GM18951 (cell line): ENCODE results near the gene MTNR1A.

Experiments
- POLR2A ChIP-seq: IDR thresholded peaks from 4 replicates; pipeline ENCODE4 v1.6.1; 2011; ENCODE audit warnings: mild to moderate bottlenecking; ENCODE audit not compliant: insufficient read length, insufficient read depth; ENCODE audit errors: extremely low read depth
- in situ Hi-C: fragments of 300-500 bp; cut with MboI; formaldehyde crosslinking; loops from one replicate; pipeline ENCODE4 v1.12.0; 2022; ENCODE audit warnings: low sequenced_read_pairs, mixed read lengths, inconsistent platforms; ENCODE audit not compliant: unreplicated experiment

The MTNR1A gene

DNA sequence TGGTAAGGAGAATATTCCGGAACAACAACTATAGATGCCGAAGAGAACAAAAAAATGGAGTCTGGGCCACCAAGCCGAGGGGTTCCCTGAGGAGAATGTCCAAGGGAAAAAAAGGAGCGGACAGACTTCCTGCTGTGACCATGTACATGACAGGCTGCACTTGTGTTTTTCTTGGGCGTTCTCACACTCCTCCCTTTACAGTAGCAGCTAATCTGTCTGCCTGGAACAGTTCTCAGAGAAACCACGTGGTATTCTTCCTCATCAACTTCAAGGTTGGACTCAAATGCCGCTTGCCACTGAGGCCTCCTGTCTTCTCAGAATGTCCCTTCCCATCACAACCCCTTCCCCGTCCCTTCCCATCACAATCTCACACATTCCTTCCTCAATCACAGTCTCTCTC lies 30.8 kb upstream of the MTNR1A start:
- TF ChIP-seq POLR2A: no peak
- in situ Hi-C loops: loop anchor here (10.0 kb wide), 1 partner anchor 291 kb away; no protein-coding TSS in a partner anchor

DNA sequence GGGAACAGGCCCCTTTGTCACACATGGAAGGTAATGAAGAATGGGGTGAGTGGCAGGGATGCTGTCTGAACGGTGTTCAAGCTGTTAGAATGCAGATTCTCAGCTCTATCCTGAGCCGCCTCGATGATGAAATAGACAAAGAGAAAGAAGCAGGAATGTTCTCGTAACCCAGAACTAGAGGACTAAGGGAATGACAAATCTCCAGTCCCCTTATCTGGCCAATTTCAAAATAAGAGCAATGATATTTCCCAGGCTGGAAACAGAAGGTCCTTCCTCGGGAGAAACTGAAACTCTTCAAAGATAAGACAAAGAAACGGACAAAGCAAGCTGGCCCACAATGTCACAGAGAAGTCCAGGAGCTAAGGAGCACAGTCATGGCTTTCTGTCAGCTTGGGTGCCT lies 29.5 kb upstream of the MTNR1A start:
- in situ Hi-C loops: loop anchor here (10.0 kb wide), 1 partner anchor 290 kb away; no protein-coding TSS in a partner anchor
- no peak for TF ChIP-seq POLR2A

DNA sequence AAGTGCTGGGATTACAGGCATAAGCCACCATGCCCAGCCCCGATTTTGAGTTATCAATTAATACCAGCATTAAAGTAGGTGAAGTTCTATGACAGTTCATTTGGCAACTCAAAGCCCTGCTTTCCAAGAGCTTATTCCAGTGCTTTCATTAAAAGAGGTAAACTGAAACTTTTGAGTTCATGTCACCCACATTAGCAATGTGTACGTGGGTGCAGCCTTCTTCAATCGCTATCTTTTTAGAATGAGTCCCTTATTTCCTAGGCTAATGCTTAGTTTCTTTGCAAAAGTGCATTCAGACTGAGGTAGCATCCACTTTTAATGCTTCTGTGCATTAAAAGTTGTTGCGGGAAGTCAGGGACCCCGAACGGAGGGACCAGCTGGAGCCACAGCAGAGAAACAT lies 26.1 kb upstream of the MTNR1A start:
- no peak for TF ChIP-seq POLR2A
- in situ Hi-C loops: loop anchor here (10.0 kb wide), 1 partner anchor 287 kb away; no protein-coding TSS in a partner anchor

DNA sequence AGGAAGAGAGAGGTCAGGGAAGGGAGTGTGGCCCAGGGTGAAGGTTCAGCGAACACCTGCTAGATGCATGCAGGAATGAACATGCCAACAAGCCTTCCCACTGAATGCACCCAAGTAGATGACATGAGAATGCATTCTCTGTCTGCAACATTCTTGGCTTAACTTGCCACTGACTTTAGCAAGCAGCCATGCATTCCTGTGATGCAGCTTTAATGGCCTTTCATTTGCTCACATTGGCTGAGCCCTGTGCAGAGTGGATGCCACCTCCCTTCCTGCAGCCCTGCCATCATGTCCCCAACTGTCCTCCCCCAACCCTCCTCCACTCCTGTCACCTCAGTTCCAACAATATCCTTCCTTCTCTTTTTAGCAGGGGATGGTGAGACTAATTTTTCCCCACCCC lies 25.3 kb upstream of the MTNR1A start:
- TF ChIP-seq POLR2A: no peak
- in situ Hi-C loops: loop anchor here (10.0 kb wide), 1 partner anchor 286 kb away; no protein-coding TSS in a partner anchor

DNA sequence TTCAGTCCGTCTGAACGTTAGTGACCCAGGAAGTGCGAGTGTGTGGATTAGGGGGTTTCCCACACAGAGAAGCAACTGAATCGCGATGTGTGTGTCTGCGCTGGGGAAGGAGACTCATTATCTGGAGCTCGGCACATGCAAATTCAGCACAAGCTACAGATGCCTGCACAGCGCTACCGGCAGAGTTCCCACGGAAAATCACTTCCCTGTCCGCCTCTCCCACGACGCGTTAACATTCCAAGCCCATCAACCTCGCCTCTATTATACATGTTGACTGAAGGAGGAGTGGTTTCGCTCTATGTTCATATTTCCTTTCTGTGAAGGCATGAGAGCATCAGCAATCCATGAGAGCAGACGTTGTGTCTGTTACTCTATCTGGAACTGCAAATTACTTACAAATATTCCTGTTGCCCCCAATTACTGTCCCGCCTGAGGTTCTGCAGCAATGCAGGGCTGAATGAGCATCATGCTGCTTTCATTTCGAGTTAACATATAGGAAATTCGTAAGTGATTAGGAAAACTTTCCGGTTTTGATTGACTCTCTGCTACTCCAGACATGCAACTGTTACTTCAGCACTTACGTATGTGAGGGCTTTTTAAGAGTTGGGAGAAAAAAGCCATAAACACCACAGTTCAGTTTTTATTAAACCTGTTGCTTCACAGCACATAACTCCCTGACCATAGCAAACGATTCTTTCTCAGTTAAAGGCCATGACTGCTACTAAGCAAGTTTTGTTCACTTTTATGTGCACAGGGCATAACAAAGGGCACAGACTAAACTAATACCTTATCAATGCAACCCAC lies 15.0 kb upstream of the MTNR1A start:
- in situ Hi-C loops: no loop called here
- TF ChIP-seq POLR2A: no peak

DNA sequence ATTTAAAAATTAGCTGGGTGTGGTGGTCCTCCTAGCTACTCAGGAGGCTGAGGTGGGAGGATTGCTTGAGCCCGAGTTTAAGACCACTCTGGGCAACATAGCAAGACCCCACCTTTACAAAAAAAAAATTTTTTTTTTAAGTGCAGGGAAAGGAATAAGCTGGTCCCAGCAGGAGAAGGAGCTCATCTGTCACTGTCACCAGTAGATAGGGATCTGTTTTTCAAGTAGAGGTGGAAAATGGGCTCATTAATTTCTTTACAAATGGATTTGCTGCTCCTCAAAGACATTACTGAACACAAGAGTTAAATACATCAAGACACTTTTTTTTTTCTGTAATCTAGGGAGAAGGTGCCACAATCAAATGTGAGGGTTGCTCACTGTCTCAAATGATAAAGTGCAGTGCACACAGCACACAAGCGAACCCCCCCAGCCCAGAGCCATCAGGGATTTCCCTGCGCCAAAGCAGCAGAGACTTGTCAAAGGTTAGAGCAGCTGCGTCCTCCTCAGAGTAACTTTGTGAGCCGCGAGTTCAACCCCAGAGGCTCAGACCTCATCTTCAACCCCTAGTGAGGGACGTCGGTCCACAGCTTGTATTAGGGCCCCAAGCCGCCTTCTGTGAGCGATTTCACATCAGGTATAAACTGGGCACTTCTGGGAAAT lies 14.3 kb upstream of the MTNR1A start:
- in situ Hi-C loops: no loop called here
- TF ChIP-seq POLR2A: no peak

DNA sequence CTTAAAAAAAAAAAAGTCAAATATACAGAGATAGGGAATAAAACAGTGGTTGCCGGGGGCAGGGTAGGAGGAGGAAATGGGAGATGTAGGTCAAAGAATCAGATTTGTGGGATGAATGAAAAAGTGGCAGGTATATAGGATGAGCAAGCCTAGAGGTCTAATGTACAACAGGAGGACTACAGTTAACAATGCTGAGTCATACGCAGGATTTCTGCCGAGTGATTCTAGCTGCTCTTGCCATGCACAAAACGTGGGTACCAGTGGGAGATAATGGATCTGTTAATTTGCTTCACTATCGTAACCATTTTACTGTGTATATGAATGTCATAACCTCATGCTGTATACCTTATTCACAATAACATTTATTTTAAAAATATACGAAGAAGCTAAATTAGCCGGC lies 10.7 kb upstream of the MTNR1A start:
- TF ChIP-seq POLR2A: no peak
- in situ Hi-C loops: no loop called here

DNA sequence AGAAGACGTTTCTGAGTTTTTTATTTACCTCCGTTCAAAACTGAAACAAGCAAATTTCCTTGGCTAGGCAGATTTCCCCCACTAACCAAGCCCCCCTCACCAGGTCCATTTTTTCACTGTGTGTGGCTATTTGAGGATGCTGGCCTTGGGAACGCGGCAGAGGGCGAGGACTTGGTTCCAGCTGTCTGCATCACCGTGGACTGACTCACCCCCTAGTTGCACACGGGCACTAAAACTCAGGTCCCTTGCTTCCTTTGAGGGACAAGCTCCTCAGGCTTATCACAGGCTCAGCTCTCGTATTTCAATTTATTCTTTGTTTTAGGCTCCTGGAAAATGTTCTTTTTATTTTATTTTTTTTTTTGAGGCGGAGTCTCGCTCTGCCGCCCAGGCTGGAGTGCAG lies 8.4 kb upstream of the MTNR1A start:
- in situ Hi-C loops: no loop called here
- no peak for TF ChIP-seq POLR2A

DNA sequence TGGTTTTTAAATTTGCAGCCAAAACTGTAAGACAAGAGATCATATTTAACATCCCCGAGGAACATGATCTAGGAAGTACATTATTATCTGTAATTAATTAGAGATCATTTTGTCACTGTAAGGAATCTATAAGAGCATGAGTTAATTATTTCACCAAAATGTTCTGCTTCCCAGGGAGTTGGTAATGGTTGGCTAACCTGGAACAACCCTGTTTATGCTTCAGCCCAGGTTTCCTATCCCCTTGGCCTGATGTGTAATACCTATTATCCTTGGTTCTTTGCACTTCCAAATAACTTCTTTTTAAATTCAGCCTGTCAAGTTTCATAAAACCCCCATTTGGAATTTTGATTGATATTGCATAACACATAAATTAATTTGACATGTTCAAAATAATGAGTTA lies 6.4 kb upstream of the MTNR1A start:
- in situ Hi-C loops: no loop called here
- TF ChIP-seq POLR2A: no peak

DNA sequence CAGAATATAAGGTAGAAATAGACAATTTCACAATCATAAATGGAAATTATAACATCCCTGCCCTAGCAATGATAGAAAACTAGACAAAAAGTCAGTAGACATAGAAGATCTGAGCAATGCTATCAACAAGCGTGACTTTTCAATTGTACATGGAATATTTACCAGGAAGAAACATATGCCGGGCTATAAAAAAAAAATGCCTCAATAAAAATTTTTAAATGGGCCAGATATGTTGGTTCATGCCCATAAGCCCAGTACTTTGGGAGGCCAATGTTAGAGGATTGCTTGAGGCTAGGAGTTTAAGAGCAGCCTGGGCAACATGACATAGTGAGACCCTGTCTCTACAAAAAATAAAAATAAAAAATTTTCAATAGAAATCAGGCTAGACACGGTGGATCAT lies 5.3 kb upstream of the MTNR1A start:
- in situ Hi-C loops: no loop called here
- no peak for TF ChIP-seq POLR2A

DNA sequence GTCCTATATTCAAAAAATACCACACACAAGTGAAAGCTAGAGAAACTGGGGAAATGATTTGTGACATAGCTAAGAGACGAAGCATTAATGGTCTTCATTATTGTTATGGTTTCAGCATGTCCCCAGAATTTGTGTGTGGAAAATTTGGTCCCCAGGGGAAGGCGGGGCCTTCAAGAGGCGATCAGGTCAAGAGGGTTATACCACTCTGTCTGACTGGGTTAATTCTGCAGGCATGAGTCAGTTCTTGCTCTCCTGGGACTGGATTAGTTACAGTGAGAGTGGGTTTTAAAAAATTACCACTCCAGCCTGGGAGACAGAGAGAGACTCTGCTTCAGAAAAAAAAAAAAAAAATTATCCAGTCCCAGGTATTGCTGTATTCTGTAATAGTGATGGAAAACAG lies 2.1 kb upstream of the MTNR1A start:
- in situ Hi-C loops: no loop called here
- TF ChIP-seq POLR2A: no peak

DNA sequence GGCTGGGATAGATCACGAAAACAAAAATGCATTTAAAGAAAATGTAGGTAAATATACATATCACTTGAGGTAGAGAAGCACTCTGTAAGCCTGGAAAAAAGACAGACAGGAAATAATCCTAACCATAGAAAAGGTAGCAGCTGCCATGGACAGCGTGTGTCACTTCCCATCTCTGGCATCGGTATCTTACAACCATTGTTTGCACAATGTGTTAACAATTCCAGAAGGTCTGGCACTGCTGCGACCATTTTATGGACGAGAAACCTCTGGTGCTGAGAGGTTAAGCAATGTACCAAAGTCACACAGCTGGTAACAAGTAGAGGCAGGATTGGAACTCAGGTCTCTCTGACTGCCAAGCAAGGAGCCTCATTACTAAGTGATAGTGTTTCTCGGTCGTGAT lies 1.7 kb upstream of the MTNR1A start:
- in situ Hi-C loops: no loop called here
- TF ChIP-seq POLR2A: no peak

DNA sequence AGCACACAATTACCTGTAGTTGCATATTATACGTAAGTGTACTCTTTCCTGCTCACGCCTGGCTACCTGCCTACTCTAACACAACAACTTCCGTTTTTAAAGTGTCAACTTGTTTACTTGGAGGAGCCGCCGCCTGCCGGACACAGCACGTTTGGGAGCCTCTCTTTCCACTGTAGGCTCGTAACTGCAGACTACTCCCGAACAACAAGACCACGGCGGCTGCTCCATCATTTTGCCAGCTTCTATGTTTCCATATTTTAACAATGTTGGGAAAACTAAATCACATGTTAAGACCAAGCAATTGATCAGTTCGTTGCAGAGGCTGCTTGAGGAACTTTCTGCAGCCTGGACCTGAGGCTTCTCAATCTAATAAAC lies 841 bp downstream of the MTNR1A start:
- in situ Hi-C loops: no loop called here
- no peak for TF ChIP-seq POLR2A

DNA sequence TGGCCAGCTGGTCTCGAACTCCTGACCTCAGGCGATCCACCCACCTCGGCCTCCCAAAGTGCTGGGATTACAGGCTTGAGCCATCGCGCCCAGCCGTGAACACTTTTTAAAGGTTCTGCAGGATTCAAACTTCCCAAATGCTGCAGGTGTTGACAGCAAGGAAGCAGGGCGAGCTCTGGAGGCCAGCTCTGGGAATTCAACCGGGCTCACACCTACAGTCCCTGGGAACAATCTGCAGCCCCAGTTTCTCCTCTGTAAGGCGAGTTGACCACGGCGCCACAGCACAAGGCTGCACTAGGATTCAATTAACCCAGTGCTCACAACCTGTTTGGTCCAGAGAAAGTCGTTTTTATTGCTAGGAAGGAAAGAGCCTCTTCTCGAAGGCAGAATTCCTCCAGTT lies 1.6 kb downstream of the MTNR1A start:
- TF ChIP-seq POLR2A: no peak
- in situ Hi-C loops: no loop called here

DNA sequence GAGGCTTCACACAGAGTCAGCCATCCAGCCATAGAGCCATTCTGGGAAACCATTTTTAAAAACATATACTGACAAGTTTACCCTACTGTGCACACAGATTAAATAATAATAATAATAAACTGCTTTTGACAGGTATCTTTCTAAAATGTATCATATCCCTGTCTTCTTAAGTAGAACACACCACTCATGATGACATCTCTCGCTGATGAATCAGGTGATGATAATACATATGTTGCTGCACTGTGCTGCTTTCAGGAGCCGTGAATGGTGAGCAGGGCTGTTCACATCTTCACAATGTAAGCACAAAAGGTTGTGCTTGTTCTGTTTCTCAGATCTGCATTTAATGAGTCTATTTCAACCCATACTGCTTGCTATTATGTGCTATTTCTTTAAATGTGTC lies 3.5 kb downstream of the MTNR1A start:
- in situ Hi-C loops: no loop called here
- TF ChIP-seq POLR2A: no peak

DNA sequence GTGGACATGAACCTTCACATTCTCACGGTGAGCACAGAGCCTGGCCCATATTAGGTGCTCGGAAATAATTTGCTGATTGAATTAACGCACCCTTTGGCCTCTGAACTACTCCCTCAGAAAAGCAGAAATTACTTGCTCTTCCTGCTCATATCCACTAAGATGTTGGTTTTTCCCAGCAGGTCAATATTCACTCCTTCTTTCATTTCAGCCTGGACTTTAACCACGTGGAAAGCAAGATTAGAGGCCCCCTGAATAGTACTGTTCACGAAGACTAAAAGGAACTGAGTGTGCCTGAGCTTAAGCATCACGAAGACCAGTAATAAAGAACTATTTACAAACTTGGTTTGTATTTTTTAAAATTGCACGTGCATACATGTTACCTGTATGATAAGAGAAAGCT lies 9.9 kb downstream of the MTNR1A start:
- no peak for TF ChIP-seq POLR2A
- in situ Hi-C loops: no loop called here
